Measurements from ENCODE around the gene PDGFB.

- TF ChIP-seq, protein P1, sequence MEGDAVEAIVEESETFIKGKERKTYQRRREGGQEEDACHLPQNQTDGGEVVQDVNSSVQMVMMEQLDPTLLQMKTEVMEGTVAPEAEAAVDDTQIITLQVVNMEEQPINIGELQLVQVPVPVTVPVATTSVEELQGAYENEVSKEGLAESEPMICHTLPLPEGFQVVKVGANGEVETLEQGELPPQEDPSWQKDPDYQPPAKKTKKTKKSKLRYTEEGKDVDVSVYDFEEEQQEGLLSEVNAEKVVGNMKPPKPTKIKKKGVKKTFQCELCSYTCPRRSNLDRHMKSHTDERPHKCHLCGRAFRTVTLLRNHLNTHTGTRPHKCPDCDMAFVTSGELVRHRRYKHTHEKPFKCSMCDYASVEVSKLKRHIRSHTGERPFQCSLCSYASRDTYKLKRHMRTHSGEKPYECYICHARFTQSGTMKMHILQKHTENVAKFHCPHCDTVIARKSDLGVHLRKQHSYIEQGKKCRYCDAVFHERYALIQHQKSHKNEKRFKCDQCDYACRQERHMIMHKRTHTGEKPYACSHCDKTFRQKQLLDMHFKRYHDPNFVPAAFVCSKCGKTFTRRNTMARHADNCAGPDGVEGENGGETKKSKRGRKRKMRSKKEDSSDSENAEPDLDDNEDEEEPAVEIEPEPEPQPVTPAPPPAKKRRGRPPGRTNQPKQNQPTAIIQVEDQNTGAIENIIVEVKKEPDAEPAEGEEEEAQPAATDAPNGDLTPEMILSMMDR (conservative IDR thresholded peaks at IDR 0.05): no peak
- TF ChIP-seq EZH2 (IDR thresholded peaks at IDR 0.05; ENCODE audit: low read depth): no peak
Measured at GRCh38 chr22:39290724-39291161, 46.0 kb upstream of the PDGFB start.
